ENCODE data around the gene RERE. TPM values are rescaled to one million over a fixed set of nuclear protein-coding genes. Genes with fewer than 3 reads are reported as not detected.

Gene RERE
- total RNA-seq, 1 donor from 2014 or later, result 88.5 TPM

- Histone ChIP-seq H3K27me3 (ENCODE audit: low read depth) (no peaks in the 10 kb centered on the region), H3K4me1 (peaks cover 9% of the 10 kb centered on the region), H3K4me3 (no peak overlapping the region), H3K9me3 (no peaks in the 10 kb centered on the region), H3K27ac (no peak overlapping the region), H3K36me3 (peaks cover 52% of the 10 kb centered on the region)
- ATAC-seq (peak; percentile 47 to 55), DNase-seq (no peak)
- TF ChIP-seq CTCF (IDR thresholded peaks at IDR 0.05), result no peak
- intact Hi-C loops (cut with DNase I), result no loop called here
Observed at GRCh38 chr1:8497210-8497819, 320.1 kb downstream of the RERE start.

GRCh38 chr1:8496473-8496872 is 321.0 kb downstream of the RERE start:
- no peak for DNase-seq
- intact Hi-C loops (cut with DNase I), result no loop called here
- no peak for TF ChIP-seq CTCF (IDR thresholded peaks at IDR 0.05)
- no peak overlapping the region for H3K4me3 ChIP-seq
- peak in 1 of 2 donors; percentile 52 for ATAC-seq
- no peaks in the 10 kb centered on the region for H3K9me3 ChIP-seq
- no peak overlapping the region for H3K27ac ChIP-seq
- no peaks in the 10 kb centered on the region for H3K27me3 ChIP-seq (ENCODE audit: low read depth)
- peaks cover 9% of the 10 kb centered on the region for H3K4me1 ChIP-seq
- peaks cover 52% of the 10 kb centered on the region for H3K36me3 ChIP-seq

GRCh38 chr1:8495928-8496401 is 321.5 kb downstream of the RERE start:
- Histone ChIP-seq H3K4me3 (no peak overlapping the region), H3K27me3 (ENCODE audit: low read depth) (no peaks in the 10 kb centered on the region), H3K4me1 (peaks cover 9% of the 10 kb centered on the region), H3K27ac (no peak overlapping the region), H3K36me3 (peaks cover 52% of the 10 kb centered on the region), H3K9me3 (no peaks in the 10 kb centered on the region)
- ATAC-seq (no peak), DNase-seq (no peak)
- intact Hi-C loops (cut with DNase I), result no loop called here
- TF ChIP-seq CTCF (IDR thresholded peaks at IDR 0.05), result no peak

GRCh38 chr1:8494681-8495080 is 322.8 kb downstream of the RERE start:
- Histone ChIP-seq H3K4me3 (no peak overlapping the region), H3K36me3 (peaks cover 50% of the 10 kb centered on the region), H3K27me3 (ENCODE audit: low read depth) (no peaks in the 10 kb centered on the region), H3K9me3 (no peaks in the 10 kb centered on the region), H3K4me1 (peaks cover 9% of the 10 kb centered on the region), H3K27ac (no peak overlapping the region)
- DNase-seq, result no peak
- no peak for ATAC-seq
- no peak for TF ChIP-seq CTCF (IDR thresholded peaks at IDR 0.05)
- intact Hi-C loops (cut with DNase I), result no loop called here

- TF ChIP-seq CTCF (IDR thresholded peaks at IDR 0.05), result no peak
- intact Hi-C loops (cut with DNase I), result no loop called here
- H3K27ac ChIP-seq, result no peak overlapping the region
Observed at GRCh38 chr1:8493916-8494540, 323.4 kb downstream of the RERE start.

More at GRCh38 chr1:8493916-8494540, 323.4 kb downstream of the RERE start:
- H3K4me1 ChIP-seq, result peaks cover 9% of the 10 kb centered on the region
- no peak for ATAC-seq
- H3K9me3 ChIP-seq, result no peaks in the 10 kb centered on the region
- DNase-seq, result no peak
- no peak overlapping the region for H3K4me3 ChIP-seq
- H3K27me3 ChIP-seq (ENCODE audit: low read depth), result no peaks in the 10 kb centered on the region
- peaks cover 48% of the 10 kb centered on the region for H3K36me3 ChIP-seq

Measured in lower lobe of right lung (tissue), 2 donors.